Spleen (tissue), 7 donors: ENCODE results near the gene STAT6.

Experiments used
- CTCF ChIP-seq, 11 experiments: fragments of 200-600 bp in 7 of 11; fragments of 450-650 bp in 4 of 11; sonication (generic) in 4 of 11; IDR thresholded peaks in 8 of 11; conservative IDR thresholded peaks in 3 of 11; 1 replicate in 7 of 11; 2 replicates in 4 of 11; pipeline versions ENCODE4 v1.4.0 to v1.8.0; 2016 to 2021; ENCODE audit warnings: antibody characterized with exemption in 11 of 11, inconsistent platforms in 4 of 11, mild to moderate bottlenecking in 1 of 11
- POLR2A ChIP-seq, 3 donors: fragments of 450-650 bp; IDR thresholded peaks; one replicate each; pipeline ENCODE4 v1.5.1; 2017; ENCODE audit warnings: antibody characterized with exemption in 3 of 3, mild to moderate bottlenecking in 1 of 3
- POLR2AphosphoS5 ChIP-seq, 3 donors: sonication (generic); formaldehyde crosslinking; IDR thresholded peaks; one replicate each; pipeline ENCODE4 v1.5.1; 2017; ENCODE audit warnings: antibody characterized with exemption in 3 of 3
- donor health status: DM: no; HTN: no; CAD: no; lungs with moderate emphysema.
- donor health status: DM: no; HTN: no; CAD: no.
- donor health status: DM: no; HTN: no; CAD: no.

DNA sequence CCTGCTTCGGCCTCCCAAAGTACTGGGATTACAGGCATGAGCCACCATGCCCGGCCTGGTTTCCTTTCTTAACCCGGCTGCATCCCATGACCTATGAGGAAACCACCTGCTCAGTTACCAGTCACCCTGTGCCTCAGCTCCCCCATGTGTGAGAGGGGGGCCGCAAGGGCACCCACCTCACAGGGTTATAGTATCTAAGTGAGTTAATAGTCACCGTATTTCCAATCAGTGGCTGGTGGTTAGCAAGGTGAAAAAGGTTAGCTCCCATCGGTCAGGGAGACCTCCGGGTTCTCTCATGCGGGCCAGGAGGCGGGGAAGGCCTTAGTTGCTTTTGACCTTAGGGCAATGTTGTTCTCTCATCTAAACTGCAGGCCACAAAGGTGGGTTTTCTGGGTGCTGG lies 23.8 kb upstream of the STAT6 start:
- TF ChIP-seq CTCF (IDR thresholded peaks at IDR 0.05 in 8 of 11, conservative IDR thresholded peaks at IDR 0.05 in 3 of 11) (no peak), POLR2AphosphoS5 (IDR thresholded peaks at IDR 0.05) (no peak), POLR2A (IDR thresholded peaks at IDR 0.05) (no peak)
